Caki2 (cell line): ENCODE measurements around the gene CHKB. TPM values are rescaled to one million over a fixed set of nuclear protein-coding genes. Genes with fewer than 3 reads are reported as not detected.

Experiments used
- DNase-seq: peaks from one replicate; pipeline ENCODE4 v3.0.0-alpha.2; 2015; ENCODE audit warnings: low read depth
- in situ Hi-C: cut with HindIII; loops from 2 replicates; pipeline ENCODE4 v1.10.0; 2016; ENCODE audit warnings: low sequenced_read_pairs, low pct_unique_long_range_greater_than_20kb, mixed read lengths
- total RNA-seq: library from RNA; depleted of rRNA; stranded (reverse); fragments of >200 nt; shearing (Covaris generic); gene quantifications from 2 replicates; pipeline ENCODE4 v1.2.3, GENCODE V29; 2014; ENCODE audit warnings: low replicate concordance

The CHKB gene
- total RNA-seq, 1 experiment from 2014 or later: 21.9 TPM

GRCh38 chr22:50579752-50580151 lies 2.9 kb downstream of the CHKB start:
- no peak for DNase-seq
- in situ Hi-C loops: no loop called here

GRCh38 chr22:50578776-50579310 lies 3.8 kb downstream of the CHKB start:
- no peak for DNase-seq
- in situ Hi-C loops: no loop called here

GRCh38 chr22:50577987-50578775 lies 4.5 kb downstream of the CHKB start, which contains the start of gene CPT1B:
Gene CPT1B (minus strand): TSS chr22:50578427. CDS start chr22:50577915, 512 bp downstream.
- in situ Hi-C loops: no loop called here
- DNase-seq: no peak

GRCh38 chr22:50577697-50577986 lies 5.0 kb downstream of the CHKB start:
- no peak for DNase-seq
- in situ Hi-C loops: no loop called here

GRCh38 chr22:50576806-50577696 lies 5.6 kb downstream of the CHKB start:
- no peak for DNase-seq
- in situ Hi-C loops: no loop called here

GRCh38 chr22:50576070-50576469 lies 6.6 kb downstream of the CHKB start:
- in situ Hi-C loops: no loop called here
- DNase-seq: peak; percentile 56

- in situ Hi-C loops: no loop called here
- DNase-seq: no peak
These were observed 7.2 kb downstream of the CHKB start for GRCh38 chr22:50575426-50575941.

- in situ Hi-C loops: no loop called here
- no peak for DNase-seq
These were observed 8.3 kb downstream of the CHKB start for GRCh38 chr22:50574383-50574755.

- in situ Hi-C loops: no loop called here
These were observed 8.9 kb downstream of the CHKB start for GRCh38 chr22:50573491-50574382.

GRCh38 chr22:50572965-50573364 lies 9.7 kb downstream of the CHKB start:
- in situ Hi-C loops: no loop called here

More at GRCh38 chr22:50573491-50574382, 8.9 kb downstream of the CHKB start:
- no peak for DNase-seq

GRCh38 chr22:50571264-50572175 lies 11.1 kb downstream of the CHKB start:
- no peak for DNase-seq
- in situ Hi-C loops: no loop called here

More at GRCh38 chr22:50572965-50573364, 9.7 kb downstream of the CHKB start:
- DNase-seq: no peak

GRCh38 chr22:50570861-50571260 lies 11.8 kb downstream of the CHKB start:
- no peak for DNase-seq
- in situ Hi-C loops: no loop called here

- peak; percentile 35 for DNase-seq
- in situ Hi-C loops: no loop called here
These were observed 12.6 kb downstream of the CHKB start for GRCh38 chr22:50569896-50570535.

- DNase-seq: no peak
- in situ Hi-C loops: no loop called here
These were observed 13.6 kb downstream of the CHKB start for GRCh38 chr22:50569041-50569459.

- DNase-seq: no peak
- in situ Hi-C loops: no loop called here
These were observed 14.0 kb downstream of the CHKB start for GRCh38 chr22:50568626-50569025.

GRCh38 chr22:50567721-50568252 lies 14.9 kb downstream of the CHKB start:
- DNase-seq: no peak
- in situ Hi-C loops: no loop called here
